Keratinocyte (primary cell): ENCODE results near the gene SIRPG. TPM values are rescaled to one million over a fixed set of nuclear protein-coding genes. Genes with fewer than 3 reads are reported as not detected.

Experiments
- DNase-seq: peaks from one replicate; pipeline ENCODE4 v3.0.0-alpha.2; 2011; ENCODE audit warnings: low read depth, missing footprints, low spot score
- FAIRE-seq: peaks from 2 replicates; lab custom pipeline; 2011; peaks lifted over from hg19 to GRCh38; lab: Jason Lieb, UNC
- H2AFZ ChIP-seq: 2 replicates; pipeline ENCODE4 v1.6.0; 2012; ENCODE audit warnings: low read length, control low read depth, inconsistent platforms; ENCODE audit not compliant: control insufficient read depth
- H3K27ac ChIP-seq: 2 replicates; pipeline ENCODE4 v1.5.1; 2011; ENCODE audit warnings: low read length; ENCODE audit not compliant: control insufficient read depth, insufficient read depth
- H3K27me3 ChIP-seq: 3 replicates; pipeline ENCODE4 v1.6.0; 2011; ENCODE audit warnings: low read length; ENCODE audit not compliant: control insufficient read depth, insufficient read depth; ENCODE audit errors: extremely low read depth
- H3K36me3 ChIP-seq, 2 experiments: 2 replicates in 1 of 2; 3 replicates in 1 of 2; pipeline ENCODE4 v1.5.1; 2011; ENCODE audit warnings: low read length in 2 of 2, mild to moderate bottlenecking in 1 of 2; ENCODE audit not compliant: control insufficient read depth in 2 of 2, insufficient read depth in 2 of 2; ENCODE audit errors: extremely low read depth in 1 of 2
- H3K4me1 ChIP-seq: 3 replicates; pipeline ENCODE4 v1.5.1; 2011; ENCODE audit warnings: low read length; ENCODE audit not compliant: control insufficient read depth, insufficient read depth; ENCODE audit errors: extremely low read depth
- H3K4me2 ChIP-seq: 3 replicates; pipeline ENCODE4 v1.6.0; 2011; ENCODE audit warnings: low read depth, low read length; ENCODE audit not compliant: control insufficient read depth, insufficient read depth; ENCODE audit errors: extremely low read depth
- H3K4me3 ChIP-seq, 3 experiments: fragments of 200-600 bp in 1 of 3; sonication (generic) in 1 of 3; 2 replicates in 2 of 3; 3 replicates in 1 of 3; pipeline ENCODE4 v1.5.1; 2011 to 2016; ENCODE audit warnings: low read length in 3 of 3, mild to moderate bottlenecking in 3 of 3, control low read depth in 2 of 3, inconsistent platforms in 1 of 3, low read depth in 1 of 3, mixed read lengths in 1 of 3, mixed run types in 1 of 3, moderate library complexity in 1 of 3; ENCODE audit not compliant: control insufficient read depth in 2 of 3, insufficient read depth in 2 of 3; ENCODE audit errors: extremely low read depth in 1 of 3
- H3K79me2 ChIP-seq: 2 replicates; pipeline ENCODE4 v1.6.0; 2012; ENCODE audit warnings: low read length; ENCODE audit not compliant: control insufficient read depth, insufficient read depth
- H3K9ac ChIP-seq: 3 replicates; pipeline ENCODE4 v1.6.0; 2011; ENCODE audit warnings: low read length; ENCODE audit not compliant: control insufficient read depth, insufficient read depth; ENCODE audit errors: extremely low read depth
- H3K9me1 ChIP-seq: 3 replicates; pipeline ENCODE4 v1.6.0; 2011; ENCODE audit warnings: low read length; ENCODE audit not compliant: control insufficient read depth, insufficient read depth; ENCODE audit errors: extremely low read depth
- H3K9me3 ChIP-seq: 2 replicates; pipeline ENCODE4 v1.5.1; 2012; ENCODE audit warnings: low read depth, low read length; ENCODE audit not compliant: control insufficient read depth
- H4K20me1 ChIP-seq: 3 replicates; pipeline ENCODE4 v1.6.0; 2011; ENCODE audit warnings: low read length; ENCODE audit not compliant: control insufficient read depth, insufficient read depth; ENCODE audit errors: extremely low read depth
- CTCF ChIP-seq, 3 experiments: IDR thresholded peaks in 1 of 3; conservative IDR thresholded peaks in 1 of 3; optimal IDR thresholded peaks in 1 of 3; 2 replicates in 2 of 3; 3 replicates in 1 of 3; pipeline versions ENCODE3 to v1.5.1; 2011; ENCODE audit warnings: low read length in 3 of 3, mild to moderate bottlenecking in 3 of 3, moderate library complexity in 2 of 3, control low read depth in 1 of 3, inconsistent platforms in 1 of 3; ENCODE audit not compliant: insufficient read depth in 2 of 3; ENCODE audit errors: extremely low read depth in 1 of 3
- EZH2 ChIP-seq: IDR thresholded peaks from one replicate; pipeline ENCODE4 v1.6.1; 2012; ENCODE audit warnings: inconsistent platforms, mild to moderate bottlenecking, low read length, moderate library complexity
- dilution Hi-C: fragments of 300-500 bp; cut with MboI; formaldehyde crosslinking; loops from one replicate; pipeline ENCODE4 v1.7.0; 2020; ENCODE audit warnings: low sequenced_read_pairs; ENCODE audit not compliant: extremely low pct_ligation_motif_present
- polyA plus RNA-seq, 5 experiments: library from polyadenylated mRNA; depleted of rRNA in 3 of 5; stranded (reverse) in 3 of 5; stranded (forward) in 1 of 5; unstranded in 1 of 5; fragments of >200 nt; gene quantifications; 1 replicate in 1 of 5; 2 replicates in 3 of 5; 3 replicates in 1 of 5; pipeline versions ENCODE4 v1.2.1 to v1.2.3, GENCODE V29; 2011 to 2012; ENCODE audit warnings: missing spikeins in 2 of 5, low read depth in 1 of 5, low replicate concordance in 1 of 5

The SIRPG gene
- polyA plus RNA-seq, 1 donor (not counting 4 experiments of a cell fraction or from before 2014, with no cell fraction given) = not detected

- no peak overlapping the region for H3K4me2 ChIP-seq
- dilution Hi-C loops = no loop called here
- H3K9ac ChIP-seq = no peak overlapping the region
- H3K27me3 ChIP-seq = peaks cover 12% of the 10 kb centered on the region
- no peaks in the 10 kb centered on the region for H3K4me1 ChIP-seq
- DNase-seq (no peak), FAIRE-seq (peak; percentile 32)
- H3K9me1 ChIP-seq = no peaks in the 10 kb centered on the region
- no peak overlapping the region for H2AFZ ChIP-seq
- no peaks in the 10 kb centered on the region for H3K36me3 ChIP-seq
- no peak overlapping the region for H3K4me3 ChIP-seq
- no peak overlapping the region for H3K27ac ChIP-seq
- no peaks in the 10 kb centered on the region for H3K9me3 ChIP-seq
- H4K20me1 ChIP-seq = no peaks in the 10 kb centered on the region
- TF ChIP-seq CTCF (optimal IDR thresholded peaks at IDR 0.05 in 1 of 3, IDR thresholded peaks at IDR 0.05 in 1 of 3, conservative IDR thresholded peaks at IDR 0.05 in 1 of 3; ENCODE audit: extremely low read depth in 1 of 3, insufficient read depth in 2 of 3, low read length in 3 of 3) (no peak), EZH2 (no peak)
- no peaks in the 10 kb centered on the region for H3K79me2 ChIP-seq
Measured at GRCh38 chr20:1697592-1697991, 40.0 kb upstream of the SIRPG start.

- H3K79me2 ChIP-seq = no peaks in the 10 kb centered on the region
- TF ChIP-seq CTCF (optimal IDR thresholded peaks at IDR 0.05 in 1 of 3, IDR thresholded peaks at IDR 0.05 in 1 of 3, conservative IDR thresholded peaks at IDR 0.05 in 1 of 3; ENCODE audit: extremely low read depth in 1 of 3, insufficient read depth in 2 of 3, low read length in 3 of 3) = no peak
- no peak for TF ChIP-seq EZH2
- FAIRE-seq (no peak), DNase-seq (no peak)
- no peaks in the 10 kb centered on the region for H4K20me1 ChIP-seq
- H2AFZ ChIP-seq = no peak overlapping the region
- dilution Hi-C loops = no loop called here
- H3K27me3 ChIP-seq = peaks cover 12% of the 10 kb centered on the region
- H3K9me1 ChIP-seq = no peaks in the 10 kb centered on the region
- no peak overlapping the region for H3K9ac ChIP-seq
- H3K4me1 ChIP-seq = no peaks in the 10 kb centered on the region
- H3K36me3 ChIP-seq = no peaks in the 10 kb centered on the region
- H3K4me2 ChIP-seq = no peak overlapping the region
- H3K9me3 ChIP-seq = no peaks in the 10 kb centered on the region
- no peak overlapping the region for H3K27ac ChIP-seq
- H3K4me3 ChIP-seq = no peak overlapping the region
Measured at GRCh38 chr20:1696521-1697209, 39.1 kb upstream of the SIRPG start.
